Colonic mucosa (tissue), 4 donors: Measurements from ENCODE around the gene DMBX1. TPM values are rescaled to one million over a fixed set of nuclear protein-coding genes. Genes with fewer than 3 reads are reported as not detected.

Experiments used
- DNase-seq: peaks from one replicate; pipeline ENCODE4 v3.0.0-alpha.2; 2020
- H3K27ac ChIP-seq: fragments of 200-600 bp; one replicate; pipeline ENCODE4 v1.8.0; 2021
- H3K27me3 ChIP-seq: fragments of 200-600 bp; one replicate; pipeline ENCODE4 v1.8.0; 2021
- H3K36me3 ChIP-seq: fragments of 200-600 bp; one replicate; pipeline ENCODE4 v1.8.0; 2021
- H3K4me1 ChIP-seq: fragments of 200-600 bp; one replicate; pipeline ENCODE4 v1.8.0; 2021; ENCODE audit warnings: mild to moderate bottlenecking
- H3K4me3 ChIP-seq: fragments of 200-600 bp; one replicate; pipeline ENCODE4 v1.8.0; 2021
- H3K9ac ChIP-seq, 2 donors: one replicate each; pipeline ENCODE4 v1.7.0; 2013; ENCODE audit warnings: control low read depth in 2 of 2, low read depth in 2 of 2, low read length in 2 of 2
- H3K9me3 ChIP-seq: fragments of 200-600 bp; one replicate; pipeline ENCODE4 v1.8.0; 2021
- intact Hi-C: fragments of 100-400 bp; cut with DNase I; formaldehyde crosslinking; loops from one replicate; pipeline ENCODE4 v1.14.1; 2022
- total RNA-seq, 2 donors: library from RNA; stranded (reverse); fragmentation: NEBNext Ultra II Directional in 1 of 2; extraction: Animal tissue kit (Norgen Biotek cat#: 25700) in 1 of 2; gene quantifications; one replicate each; pipeline ENCODE4 v1.2.1, GENCODE V29; 2021
- TF ChIP-seq, protein P1 (sequence below): fragments of 200-600 bp; IDR thresholded peaks from one replicate; pipeline ENCODE4 v1.8.0; 2022; ENCODE audit warnings: antibody characterized with exemption, mild to moderate bottlenecking
- donor health status: healthy.
- donor health status: DM: no; HTN: no; CAD: no.
- donor health status: DM: no; HTN: no; CAD: no.

DMBX1 gene
- total RNA-seq, 2 donors from 2014 or later, result not detected

DNA sequence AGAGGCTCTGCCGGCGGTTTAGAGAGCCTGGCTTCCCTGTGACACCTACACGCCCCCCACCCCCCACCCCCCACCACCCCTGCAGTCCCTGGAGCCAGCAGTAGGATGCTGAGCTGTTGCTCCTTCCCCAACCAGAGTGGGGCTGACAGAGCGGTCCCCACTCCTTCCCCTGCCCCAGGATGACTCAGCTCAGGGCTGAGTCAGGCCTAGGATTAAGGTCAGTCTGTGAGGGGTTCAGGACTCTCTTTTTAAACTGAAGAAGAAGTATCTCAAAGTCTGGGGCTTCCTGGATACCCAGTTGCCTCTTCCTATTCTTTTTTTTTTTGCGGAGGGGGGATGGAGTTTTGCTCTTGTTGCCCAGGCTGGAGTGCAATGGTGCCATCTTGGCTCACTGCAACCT, 19.1 kb downstream of the DMBX1 start:
- Histone ChIP-seq H3K9me3 (no peaks in the 10 kb centered on the region), H3K9ac (no peak overlapping the region), H3K4me3 (no peak overlapping the region), H3K27me3 (no peaks in the 10 kb centered on the region), H3K4me1 (no peaks in the 10 kb centered on the region), H3K36me3 (no peaks in the 10 kb centered on the region), H3K27ac (no peak overlapping the region)
- TF ChIP-seq, protein P1, sequence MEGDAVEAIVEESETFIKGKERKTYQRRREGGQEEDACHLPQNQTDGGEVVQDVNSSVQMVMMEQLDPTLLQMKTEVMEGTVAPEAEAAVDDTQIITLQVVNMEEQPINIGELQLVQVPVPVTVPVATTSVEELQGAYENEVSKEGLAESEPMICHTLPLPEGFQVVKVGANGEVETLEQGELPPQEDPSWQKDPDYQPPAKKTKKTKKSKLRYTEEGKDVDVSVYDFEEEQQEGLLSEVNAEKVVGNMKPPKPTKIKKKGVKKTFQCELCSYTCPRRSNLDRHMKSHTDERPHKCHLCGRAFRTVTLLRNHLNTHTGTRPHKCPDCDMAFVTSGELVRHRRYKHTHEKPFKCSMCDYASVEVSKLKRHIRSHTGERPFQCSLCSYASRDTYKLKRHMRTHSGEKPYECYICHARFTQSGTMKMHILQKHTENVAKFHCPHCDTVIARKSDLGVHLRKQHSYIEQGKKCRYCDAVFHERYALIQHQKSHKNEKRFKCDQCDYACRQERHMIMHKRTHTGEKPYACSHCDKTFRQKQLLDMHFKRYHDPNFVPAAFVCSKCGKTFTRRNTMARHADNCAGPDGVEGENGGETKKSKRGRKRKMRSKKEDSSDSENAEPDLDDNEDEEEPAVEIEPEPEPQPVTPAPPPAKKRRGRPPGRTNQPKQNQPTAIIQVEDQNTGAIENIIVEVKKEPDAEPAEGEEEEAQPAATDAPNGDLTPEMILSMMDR, result no peak
- no peak for DNase-seq
- intact Hi-C loops, result no loop called here

DNA sequence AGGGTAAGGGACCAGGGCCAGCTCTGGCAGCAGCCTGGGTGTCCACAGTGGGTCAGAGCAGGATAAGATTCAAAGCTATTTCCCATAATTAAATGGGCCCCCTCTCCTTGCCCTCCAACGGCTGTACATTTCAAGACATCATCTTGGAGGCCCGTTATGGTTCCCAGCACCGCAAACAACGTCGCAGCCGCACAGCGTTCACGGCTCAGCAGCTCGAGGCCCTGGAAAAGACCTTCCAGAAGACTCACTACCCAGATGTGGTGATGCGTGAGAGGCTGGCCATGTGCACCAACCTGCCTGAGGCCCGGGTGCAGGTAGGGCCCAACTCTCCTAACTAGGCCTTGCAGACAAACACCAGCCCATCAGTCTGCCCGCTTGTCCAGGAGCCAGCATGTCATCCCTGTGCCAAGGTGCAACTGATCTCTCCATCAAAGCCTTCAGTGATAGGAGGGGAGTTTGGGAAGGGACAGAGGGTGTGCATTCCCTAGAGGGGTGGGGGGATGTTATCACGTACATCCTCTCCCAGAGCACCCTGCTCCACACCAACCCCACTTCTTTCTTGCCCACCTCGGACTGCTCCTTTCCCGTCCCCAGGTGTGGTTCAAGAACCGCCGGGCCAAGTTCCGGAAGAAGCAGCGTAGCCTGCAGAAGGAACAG, 20.8 kb downstream of the DMBX1 start:
- Histone ChIP-seq H3K4me3 (no peak overlapping the region), H3K9me3 (no peaks in the 10 kb centered on the region), H3K27ac (no peak overlapping the region), H3K4me1 (no peaks in the 10 kb centered on the region), H3K36me3 (no peaks in the 10 kb centered on the region), H3K27me3 (no peaks in the 10 kb centered on the region), H3K9ac (no peak overlapping the region)
- DNase-seq, result no peak
- TF ChIP-seq, protein P1, result no peak
- intact Hi-C loops, result no loop called here

DNA sequence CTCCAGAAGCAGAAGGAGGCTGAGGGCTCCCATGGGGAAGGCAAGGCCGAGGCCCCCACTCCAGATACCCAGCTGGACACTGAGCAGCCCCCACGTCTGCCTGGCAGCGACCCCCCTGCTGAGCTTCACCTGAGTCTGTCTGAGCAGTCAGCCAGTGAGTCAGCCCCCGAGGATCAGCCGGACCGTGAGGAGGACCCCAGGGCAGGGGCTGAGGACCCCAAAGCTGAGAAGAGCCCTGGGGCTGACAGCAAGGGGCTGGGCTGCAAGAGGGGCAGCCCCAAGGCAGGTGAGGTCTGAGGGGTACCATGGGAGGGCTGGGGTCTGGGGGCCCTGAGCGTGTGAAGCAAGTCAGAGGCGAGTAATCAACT, 21.3 kb downstream of the DMBX1 start:
- DNase-seq, result no peak
- H3K4me3 ChIP-seq, result no peak overlapping the region
- no peaks in the 10 kb centered on the region for H3K4me1 ChIP-seq
- no peak overlapping the region for H3K27ac ChIP-seq
- H3K9me3 ChIP-seq, result no peaks in the 10 kb centered on the region
- no peaks in the 10 kb centered on the region for H3K36me3 ChIP-seq
- TF ChIP-seq, protein P1, result no peak
- no peak overlapping the region for H3K9ac ChIP-seq
- no peaks in the 10 kb centered on the region for H3K27me3 ChIP-seq
- intact Hi-C loops, result no loop called here

DNA sequence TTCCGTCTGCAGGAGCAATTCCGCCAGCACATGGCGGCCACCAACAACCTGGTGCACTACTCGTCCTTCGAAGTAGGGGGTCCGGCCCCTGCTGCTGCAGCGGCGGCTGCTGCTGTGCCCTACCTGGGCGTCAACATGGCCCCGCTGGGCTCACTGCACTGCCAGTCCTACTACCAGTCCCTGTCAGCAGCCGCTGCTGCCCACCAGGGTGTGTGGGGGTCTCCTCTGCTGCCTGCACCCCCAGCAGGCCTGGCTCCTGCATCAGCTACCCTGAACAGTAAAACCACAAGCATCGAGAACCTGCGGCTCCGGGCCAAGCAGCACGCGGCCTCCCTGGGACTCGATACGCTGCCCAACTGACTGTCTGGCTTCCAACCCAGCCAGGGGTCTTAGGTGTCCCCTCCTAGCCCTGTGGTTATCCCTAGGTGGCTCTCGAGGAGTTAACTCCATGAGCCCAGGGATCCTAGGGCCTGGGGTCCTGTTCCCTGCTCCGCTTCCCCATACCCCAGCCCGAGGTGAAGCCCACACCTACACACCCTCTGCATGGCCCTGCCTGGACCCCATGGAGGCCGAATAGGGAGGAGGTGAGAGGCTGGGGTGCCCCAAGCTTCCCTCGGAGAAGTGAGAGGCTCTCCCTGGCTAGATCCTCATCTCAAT, 22.6 kb downstream of the DMBX1 start:
- intact Hi-C loops, result no loop called here
- Histone ChIP-seq H3K9ac (no peak overlapping the region), H3K27ac (no peak overlapping the region), H3K9me3 (no peaks in the 10 kb centered on the region), H3K36me3 (no peaks in the 10 kb centered on the region), H3K27me3 (no peaks in the 10 kb centered on the region), H3K4me1 (no peaks in the 10 kb centered on the region), H3K4me3 (no peak overlapping the region)
- no peak for DNase-seq
- TF ChIP-seq, protein P1, result no peak

DNA sequence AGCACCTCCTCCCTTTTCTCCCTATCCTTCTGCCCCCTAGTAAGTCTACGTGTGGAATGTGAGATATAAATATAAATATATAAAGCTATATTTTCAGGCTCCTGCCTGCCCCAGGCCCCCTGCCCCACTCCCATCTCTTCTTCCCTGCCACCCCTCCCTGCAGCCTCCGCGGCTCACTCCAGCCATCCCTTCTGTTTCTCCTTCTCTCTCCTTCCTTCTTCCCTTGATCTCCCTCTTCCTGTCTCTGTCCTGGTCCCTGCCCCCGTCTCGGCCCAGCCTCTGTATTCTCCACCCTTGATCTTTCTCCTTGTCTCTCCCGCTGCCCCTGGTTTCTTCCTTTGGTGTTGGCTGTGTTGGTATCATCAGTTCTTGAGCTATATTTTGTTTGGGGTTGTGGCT, 23.2 kb downstream of the DMBX1 start:
- no peak overlapping the region for H3K9ac ChIP-seq
- H3K4me3 ChIP-seq, result no peak overlapping the region
- no peak overlapping the region for H3K27ac ChIP-seq
- TF ChIP-seq, protein P1, result no peak
- H3K9me3 ChIP-seq, result no peaks in the 10 kb centered on the region
- H3K4me1 ChIP-seq, result no peaks in the 10 kb centered on the region
- no peaks in the 10 kb centered on the region for H3K36me3 ChIP-seq
- no peak for DNase-seq
- H3K27me3 ChIP-seq, result no peaks in the 10 kb centered on the region
- intact Hi-C loops, result no loop called here
